ENCODE measurements around the gene ECHDC1.

DNA sequence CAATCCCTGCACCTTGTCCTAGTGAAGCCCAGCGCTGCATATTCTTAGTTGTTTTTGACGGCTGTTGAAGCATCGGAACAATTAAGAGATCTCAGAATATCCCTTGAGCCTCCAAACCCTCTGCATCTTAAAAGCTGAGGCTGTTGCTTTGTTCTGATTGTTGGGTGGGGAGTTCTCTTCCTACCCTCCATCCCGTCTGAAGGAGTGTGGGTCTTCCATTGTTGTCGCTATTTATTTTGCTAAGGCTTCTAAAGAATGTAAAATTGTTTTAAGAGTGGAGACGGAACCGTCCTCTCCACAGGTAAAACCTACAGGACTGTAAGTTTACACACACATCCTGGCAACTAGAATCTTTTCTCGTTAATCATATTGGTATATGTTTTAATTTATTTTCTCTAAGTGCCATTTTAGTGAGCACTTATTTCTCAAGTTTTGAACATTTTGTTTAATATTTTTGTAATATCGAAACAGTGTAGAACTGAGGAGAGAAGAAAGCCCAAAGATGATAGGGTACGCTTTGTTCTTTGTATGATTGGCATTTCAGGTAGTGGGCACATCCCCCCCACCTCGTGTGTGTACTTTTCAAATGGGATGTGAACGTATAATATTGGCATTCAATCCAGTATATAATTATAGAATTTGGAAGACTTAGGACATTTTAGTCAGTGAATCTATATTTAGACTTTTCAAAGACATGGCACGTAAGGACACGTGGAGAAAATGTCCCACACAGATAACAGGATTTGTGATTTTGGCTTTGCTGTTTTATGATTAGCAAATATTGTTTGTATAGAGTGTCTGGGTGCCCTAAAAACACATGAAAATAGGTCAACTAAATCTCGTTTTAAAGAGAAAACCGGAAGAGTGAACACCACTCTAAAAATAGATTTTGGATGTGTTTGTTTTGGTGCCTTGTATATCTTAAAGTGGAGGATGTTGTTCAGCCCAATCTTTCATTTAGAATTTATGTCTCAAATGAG is 75.5 kb downstream of the ECHDC1 start:
- TF ChIP-seq TOX (CRISPR knock-in tag; IDR thresholded peaks at IDR 0.05; ENCODE audit: borderline replicate concordance) (no peak), TCF4 (CRISPR knock-in tag; IDR thresholded peaks at IDR 0.05; ENCODE audit: borderline replicate concordance) (no peak), ARNTL (CRISPR knock-in tag; IDR thresholded peaks at IDR 0.05; ENCODE audit: borderline replicate concordance, low read depth) (no peak), SNAI2 (CRISPR knock-in tag; IDR thresholded peaks at IDR 0.05) (no peak), ZFP3 (CRISPR knock-in tag; IDR thresholded peaks at IDR 0.05) (no peak), PATZ1 (CRISPR knock-in tag; IDR thresholded peaks at IDR 0.05; ENCODE audit: borderline replicate concordance) (no peak), OSR1 (CRISPR knock-in tag; IDR thresholded peaks at IDR 0.05) (no peak), ZFP30 (CRISPR knock-in tag; IDR thresholded peaks at IDR 0.05) (no peak)
- TF ChIP-seq, protein P1, sequence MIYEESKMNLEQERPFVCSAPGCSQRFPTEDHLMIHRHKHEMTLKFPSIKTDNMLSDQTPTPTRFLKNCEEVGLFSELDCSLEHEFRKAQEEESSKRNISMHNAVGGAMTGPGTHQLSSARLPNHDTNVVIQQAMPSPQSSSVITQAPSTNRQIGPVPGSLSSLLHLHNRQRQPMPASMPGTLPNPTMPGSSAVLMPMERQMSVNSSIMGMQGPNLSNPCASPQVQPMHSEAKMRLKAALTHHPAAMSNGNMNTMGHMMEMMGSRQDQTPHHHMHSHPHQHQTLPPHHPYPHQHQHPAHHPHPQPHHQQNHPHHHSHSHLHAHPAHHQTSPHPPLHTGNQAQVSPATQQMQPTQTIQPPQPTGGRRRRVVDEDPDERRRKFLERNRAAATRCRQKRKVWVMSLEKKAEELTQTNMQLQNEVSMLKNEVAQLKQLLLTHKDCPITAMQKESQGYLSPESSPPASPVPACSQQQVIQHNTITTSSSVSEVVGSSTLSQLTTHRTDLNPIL (CRISPR knock-in tag; IDR thresholded peaks at IDR 0.05; ENCODE audit: low read depth): no peak

Measured in SK-N-SH treated with all-trans-retinoic acid at 6 μM for 48 hours (cell line).